ENCODE data around the gene ENPP7.

- TF ChIP-seq CTCF (IDR thresholded peaks at IDR 0.05; ENCODE audit: low read length) = no peak
- no peak for TF ChIP-seq EZH2 (optimal IDR thresholded peaks at IDR 0.05; ENCODE audit: low read depth, low read length)
Observed at GRCh38 chr17:79755591-79755990, 24.8 kb downstream of the ENPP7 start.
